Fibroblast of skin of back (primary cell): ENCODE data around the gene POLR2J3.
"Not testable (repeated sequence)": the region's sequence is repeated elsewhere in the genome, so short reads cannot be mapped to it uniquely, and the experiment has no call there.

ENCODE experiments used
- DNase-seq: peaks from one replicate; pipeline ENCODE4 v3.0.0-alpha.2; 2013

Gene POLR2J3

GRCh38 chr7:102581722-102582121 lies 9.3 kb upstream of the POLR2J3 start:
- not testable (repeated sequence) for DNase-seq

- DNase-seq = not testable (repeated sequence)
Observed at GRCh38 chr7:102578486-102578885, 6.1 kb upstream of the POLR2J3 start.

DNA sequence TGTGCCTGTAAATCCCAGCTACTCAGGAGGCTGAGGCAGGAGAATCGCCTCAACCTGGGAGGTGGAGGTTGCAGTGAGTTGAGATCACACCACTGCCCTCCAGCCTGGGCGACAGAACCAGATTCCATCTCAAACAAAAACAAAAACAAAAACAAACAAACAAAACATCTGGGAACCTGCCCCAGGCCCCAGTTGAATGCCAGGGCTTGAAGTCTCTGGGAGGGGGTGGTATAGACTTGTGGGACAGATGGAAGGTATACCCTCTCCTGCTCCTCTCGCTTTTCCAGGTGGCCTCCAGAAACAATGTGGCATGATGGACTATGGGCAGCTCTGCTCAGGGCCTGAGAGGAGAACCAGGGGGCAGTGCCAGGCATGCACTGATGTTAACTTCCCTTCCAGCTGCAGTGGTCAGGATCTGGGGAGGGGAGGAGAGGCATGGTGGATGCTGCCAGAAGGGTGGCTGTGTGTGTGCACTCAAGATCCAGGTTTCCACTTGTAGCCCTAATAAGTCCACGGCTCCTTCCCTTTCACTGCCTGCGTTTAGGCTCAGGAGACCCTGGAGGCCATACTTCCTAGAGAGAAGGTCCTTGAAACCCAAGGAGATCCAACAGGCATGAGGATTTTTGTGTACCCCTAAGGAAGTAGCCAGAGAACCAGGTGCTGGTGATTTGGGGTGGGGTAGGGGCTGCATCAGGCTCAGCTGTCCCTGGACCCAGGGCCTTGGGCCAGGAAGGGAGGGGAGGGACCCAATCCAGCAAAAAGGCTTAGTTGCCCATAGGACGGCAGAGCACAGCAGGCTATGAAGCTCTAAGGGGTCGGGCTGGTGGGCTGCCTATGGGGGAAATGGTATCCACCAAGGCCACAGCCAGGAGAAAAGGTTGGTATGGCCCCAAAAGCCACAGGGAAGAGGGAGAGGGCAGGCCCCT lies 5.2 kb upstream of the POLR2J3 start:
- DNase-seq = not testable (repeated sequence)

DNA sequence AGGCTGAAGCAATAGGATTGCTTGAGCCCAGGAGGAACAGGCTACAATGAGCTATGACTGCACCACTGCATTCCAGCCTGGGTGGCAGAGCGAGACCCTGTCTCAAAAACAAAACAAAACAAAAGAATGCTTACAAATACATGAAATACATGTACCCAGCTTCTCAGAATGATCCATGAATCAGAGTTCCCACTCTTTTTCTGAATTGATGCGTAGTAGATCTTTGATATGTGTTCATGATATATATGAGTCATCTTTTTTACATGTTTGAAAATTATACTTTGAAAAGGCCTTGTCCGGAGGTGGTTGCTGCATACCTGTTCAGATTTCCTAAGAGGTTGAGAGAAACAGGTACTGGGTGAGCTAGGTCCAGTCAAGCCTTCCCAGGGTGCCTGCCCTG lies 4.0 kb upstream of the POLR2J3 start:
- not testable (repeated sequence) for DNase-seq

DNA sequence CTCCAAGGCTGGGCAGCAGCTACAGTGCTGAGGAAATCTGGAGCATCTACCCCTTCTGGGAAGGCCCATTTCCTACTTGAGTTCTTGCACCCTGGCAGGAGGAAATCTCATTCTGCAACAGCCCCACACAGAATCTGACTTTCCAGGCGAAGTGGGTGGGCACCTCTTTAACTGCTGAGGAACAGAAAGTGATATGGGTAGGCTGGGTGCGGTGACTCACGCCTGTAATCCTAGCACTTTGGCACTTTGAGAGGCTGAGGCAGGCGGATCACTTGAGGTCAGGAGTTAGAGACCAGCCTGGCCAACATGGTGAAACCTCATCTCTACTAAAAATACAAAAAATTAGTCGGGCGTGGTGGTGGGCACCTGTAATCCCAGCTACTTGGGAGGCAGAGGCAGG lies 2.2 kb upstream of the POLR2J3 start:
- DNase-seq = not testable (repeated sequence)

DNA sequence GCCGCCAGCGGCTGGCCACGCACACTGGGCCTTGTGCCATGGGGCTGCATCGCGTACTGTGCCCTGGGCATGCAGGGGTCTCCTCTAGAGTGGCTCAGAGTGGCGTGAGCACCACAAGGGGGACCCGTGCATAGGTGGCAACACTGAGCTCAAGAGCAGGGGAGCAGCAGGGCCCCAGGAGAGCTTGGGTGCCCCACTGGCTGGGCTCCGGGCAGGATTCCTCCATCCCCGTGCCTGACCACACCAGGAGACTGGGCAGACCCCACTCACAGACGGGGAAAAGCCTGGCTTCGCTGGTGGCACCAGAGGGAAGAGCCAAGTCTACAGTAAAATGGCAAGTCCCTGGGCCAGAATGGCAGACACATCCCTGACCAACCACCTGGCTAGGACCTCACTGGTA lies 3.8 kb downstream of the POLR2J3 start:
- not testable (repeated sequence) for DNase-seq

DNA sequence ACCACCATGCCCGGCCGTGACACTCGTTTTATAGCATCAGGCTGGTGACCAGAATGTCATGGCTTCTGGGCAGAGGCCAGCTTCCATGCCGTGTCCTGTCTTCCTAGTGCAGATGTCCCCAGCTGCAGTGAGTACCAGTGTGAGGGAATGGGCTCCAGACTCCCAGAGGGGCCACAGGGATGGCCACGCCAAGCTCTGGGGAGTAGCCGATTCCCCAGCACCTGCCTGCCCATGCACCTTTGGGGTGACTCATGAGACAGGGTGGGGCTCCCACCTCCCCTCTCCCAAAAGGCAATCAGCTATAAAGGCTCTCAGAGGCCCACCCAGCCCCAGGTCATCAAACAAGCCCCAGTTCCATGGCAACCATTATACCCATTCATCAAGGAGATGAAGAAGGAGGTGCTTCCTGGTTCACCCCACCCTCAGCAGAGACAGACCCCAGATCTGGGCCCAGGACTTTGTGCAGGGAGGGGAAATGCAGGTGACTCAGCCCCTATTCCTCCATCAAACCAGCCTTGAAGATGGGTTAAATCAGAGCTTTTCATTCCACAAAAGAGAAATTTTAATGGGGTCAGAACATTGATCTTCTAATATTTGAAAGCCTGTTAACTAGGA lies 21.5 kb downstream of the POLR2J3 start, which contains the start of gene SPDYE2:
Gene SPDYE2, plus strand, starts transcription at position 419 of the 615 bp plus-strand sequence. CDS start 2,030 bp downstream, outside the sequence.
- not testable (repeated sequence) for DNase-seq

DNA sequence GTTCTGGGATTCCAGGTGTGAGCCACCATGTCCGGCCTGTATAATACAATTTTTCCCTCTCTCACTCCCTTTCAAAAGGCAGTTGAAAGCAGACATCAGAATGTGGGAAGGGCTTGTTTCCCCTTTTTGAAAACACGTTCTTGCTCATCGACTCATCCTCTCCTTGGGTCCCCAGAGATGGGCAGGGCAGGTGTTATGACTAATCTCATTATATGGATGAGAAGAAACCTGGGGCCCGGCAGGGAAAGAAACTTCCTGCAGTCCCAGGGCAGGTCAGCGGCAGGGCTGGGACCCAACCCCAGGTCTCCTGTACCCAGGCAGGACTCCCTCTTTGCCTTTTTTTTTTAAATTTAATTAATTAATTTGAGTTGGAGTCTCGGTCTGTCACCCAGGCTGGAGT lies 26.0 kb downstream of the POLR2J3 start:
- not testable (repeated sequence) for DNase-seq

DNA sequence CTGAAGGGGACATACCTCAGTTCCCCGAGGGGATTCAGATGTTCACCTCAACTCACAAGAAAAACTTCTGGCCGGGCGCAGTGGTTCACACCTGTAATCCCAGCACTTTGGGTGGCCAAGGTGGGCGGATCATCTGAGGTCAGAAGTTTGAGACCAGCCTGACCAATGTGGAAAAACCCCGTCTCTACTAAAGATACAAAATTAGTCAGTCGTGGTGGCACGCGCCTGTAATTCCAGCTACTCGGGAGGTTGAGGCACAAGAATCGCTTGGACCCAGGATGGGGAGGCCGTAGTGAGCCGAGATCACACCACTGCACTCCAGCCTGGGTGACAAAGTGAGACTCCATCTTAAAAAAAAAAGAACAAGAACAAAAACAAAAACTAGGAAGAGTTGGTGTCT lies 27.1 kb downstream of the POLR2J3 start:
- not testable (repeated sequence) for DNase-seq

DNA sequence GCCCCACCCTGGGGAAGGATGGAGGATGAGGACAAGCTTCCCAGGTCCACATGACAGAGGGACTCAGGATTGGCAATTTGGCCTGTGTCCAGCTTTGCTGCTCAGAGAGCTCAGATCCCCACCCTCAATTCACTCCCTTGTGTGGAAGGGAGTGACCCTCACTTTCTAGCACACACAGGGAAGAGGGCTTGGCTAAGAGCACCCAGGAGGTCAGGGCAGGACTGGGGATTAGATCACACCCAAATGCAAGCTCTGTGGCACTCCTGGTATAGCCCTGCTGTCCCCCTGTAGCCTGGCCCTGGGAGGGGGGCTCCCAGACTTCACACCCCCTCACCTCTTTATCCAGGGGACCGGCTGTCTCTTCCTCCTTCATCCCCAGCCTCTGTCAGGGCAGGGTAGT lies 28.0 kb downstream of the POLR2J3 start:
- DNase-seq = not testable (repeated sequence)

- not testable (repeated sequence) for DNase-seq
Observed at GRCh38 chr7:102543596-102543995, 28.8 kb downstream of the POLR2J3 start, which contains the start of gene UPK3BL2. UPK3BL2 (minus strand) TSS chr7:102543696; CDS start chr7:102543636, 60 bp downstream.

GRCh38 chr7:102542771-102543170 lies 29.6 kb downstream of the POLR2J3 start:
- DNase-seq = not testable (repeated sequence)

- DNase-seq = not testable (repeated sequence)
Observed at GRCh38 chr7:102542083-102542482, 30.3 kb downstream of the POLR2J3 start.

- not testable (repeated sequence) for DNase-seq
Observed at GRCh38 chr7:102540604-102541003, 31.8 kb downstream of the POLR2J3 start.

DNA sequence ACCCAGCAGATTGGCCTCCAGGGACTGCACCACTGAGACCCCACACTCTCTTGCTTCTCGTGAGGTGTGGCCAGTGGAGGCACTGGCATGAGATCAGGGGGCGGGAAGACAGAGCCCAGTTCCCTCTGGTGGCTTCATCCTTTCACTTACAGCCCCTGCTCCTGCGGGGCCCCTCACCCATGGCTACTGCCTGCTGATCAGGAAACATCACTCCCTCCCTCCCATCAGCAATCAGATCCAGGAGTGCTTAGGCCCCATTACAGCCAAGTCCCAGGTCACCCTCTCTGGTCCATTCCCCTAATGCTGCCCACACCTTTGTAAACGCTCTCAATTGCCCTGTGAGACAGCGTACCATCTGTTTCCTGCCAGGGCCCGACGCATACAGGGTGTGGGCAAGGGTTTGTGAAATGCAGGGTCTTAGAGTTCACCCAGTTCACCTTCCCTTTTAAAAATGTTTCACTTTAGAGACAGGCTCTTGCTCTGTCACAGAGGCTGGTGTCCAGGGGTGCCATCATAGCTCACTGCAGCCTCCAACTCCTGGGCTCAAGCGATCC lies 37.2 kb downstream of the POLR2J3 start:
- not testable (repeated sequence) for DNase-seq

DNA sequence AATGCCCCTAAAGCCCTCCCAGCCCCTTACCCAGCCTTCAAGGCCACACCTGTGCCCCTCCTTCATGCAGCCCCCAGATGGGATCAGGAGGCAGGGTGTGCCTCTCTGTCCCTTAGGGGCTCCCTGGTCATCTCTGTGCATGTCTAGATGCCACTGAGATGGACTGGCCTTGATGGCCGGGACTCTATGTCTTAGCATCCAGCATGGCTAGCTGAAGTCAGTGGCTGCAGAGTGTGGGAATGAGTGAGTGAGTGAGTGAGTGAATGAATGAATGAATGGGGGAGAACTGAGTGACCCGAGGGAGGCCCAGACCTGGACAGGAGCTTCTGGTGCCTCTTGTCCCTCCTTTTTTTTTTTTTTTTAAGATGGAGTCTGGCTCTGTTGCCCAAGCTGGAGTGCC lies 40.3 kb downstream of the POLR2J3 start:
- DNase-seq = not testable (repeated sequence)

DNA sequence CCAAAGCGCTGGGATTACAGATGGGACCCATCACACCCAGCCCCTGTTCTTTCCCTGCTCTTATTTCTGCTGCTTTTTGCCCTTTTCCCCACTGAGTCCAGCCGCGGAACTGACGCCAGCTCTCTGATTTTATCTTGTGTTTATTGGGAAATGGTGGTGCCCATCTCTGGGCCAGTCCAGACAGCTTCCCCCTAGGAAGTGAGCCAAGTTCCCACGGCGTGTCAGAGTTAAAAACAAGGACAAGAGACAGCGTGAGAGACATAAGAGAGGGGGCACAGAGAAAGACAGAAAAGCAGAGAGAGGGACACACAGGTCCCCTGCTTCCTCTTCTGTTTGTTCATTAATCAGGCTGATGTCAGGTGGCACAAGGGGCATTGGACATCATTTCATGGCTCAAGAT lies 40.8 kb downstream of the POLR2J3 start:
- not testable (repeated sequence) for DNase-seq

DNA sequence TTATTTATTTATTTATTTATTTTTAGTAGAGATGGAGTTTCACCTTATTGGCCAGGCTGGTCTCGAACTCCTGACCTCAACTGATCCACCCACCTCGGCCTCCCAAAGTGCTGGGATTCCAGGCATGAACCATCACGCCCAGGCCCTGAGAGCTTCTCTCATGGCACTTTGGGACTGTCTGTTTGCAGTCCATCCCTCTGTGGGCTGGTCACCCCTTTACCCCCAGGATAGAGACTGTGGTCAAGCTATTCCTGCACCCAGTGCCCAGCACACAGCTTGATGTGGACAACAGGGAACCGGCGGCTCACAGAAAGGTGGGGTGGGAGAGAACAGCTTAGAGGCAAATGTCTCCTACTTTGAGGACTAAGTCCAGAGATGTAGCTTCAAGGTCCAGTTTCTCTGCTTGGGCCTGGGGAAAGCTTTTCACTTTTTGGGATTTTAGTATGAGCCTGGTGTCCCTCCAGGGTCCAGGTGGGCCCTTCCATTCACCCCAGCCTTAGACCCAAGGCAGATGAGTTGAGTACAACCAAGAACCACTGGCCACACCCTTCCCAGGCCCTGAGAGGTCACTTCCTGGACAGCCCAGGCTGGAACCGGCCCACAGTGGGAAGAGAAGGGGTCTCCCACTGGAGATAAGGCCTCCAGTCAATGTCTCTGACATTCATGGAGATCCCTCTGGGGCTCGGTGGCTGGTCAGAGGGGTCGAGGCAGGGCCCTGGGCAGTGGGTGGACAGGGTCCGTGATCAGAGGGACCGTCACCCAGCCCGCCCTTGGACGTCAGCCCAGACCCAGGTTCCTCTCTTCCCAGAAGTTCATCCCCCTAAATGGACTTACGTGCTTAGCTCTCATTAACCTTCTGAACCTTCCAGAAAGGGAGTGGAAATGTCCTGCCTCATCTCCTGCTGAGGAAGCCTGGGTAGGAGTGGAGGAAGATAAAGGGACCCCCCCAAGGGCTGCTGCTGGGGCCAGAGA lies 44.3 kb downstream of the POLR2J3 start:
- DNase-seq = not testable (repeated sequence)

GRCh38 chr7:102527182-102527581 lies 45.2 kb downstream of the POLR2J3 start:
- not testable (repeated sequence) for DNase-seq

- not testable (repeated sequence) for DNase-seq
Observed at GRCh38 chr7:102524803-102525202, 47.6 kb downstream of the POLR2J3 start.

- not testable (repeated sequence) for DNase-seq
Observed at GRCh38 chr7:102520797-102521196, 51.6 kb downstream of the POLR2J3 start.
